CD4-positive, alpha-beta T cell (primary cell): Measurements from ENCODE around the gene AQR. TPM values are rescaled to one million over a fixed set of nuclear protein-coding genes. Genes with fewer than 3 reads are reported as not detected.

Source experiments
- ATAC-seq: fragments of 200-7000 bp; cut with Tn5 transposase; one replicate; pipeline ENCODE4 v1.10.0; 2022; ENCODE audit warnings: mild to moderate bottlenecking; ENCODE audit not compliant: poor library complexity
- CTCF ChIA-PET: fragments of 350-600 bp; sonication (Branson Sonifier 250); formaldehyde crosslinking; loops from one replicate; lab custom pipeline; 2021; ENCODE audit warnings: antibody characterized with exemption, inconsistent platforms; lab: Charles Lee
- POLR2A ChIA-PET: fragments of 350-600 bp; sonication (Branson Sonifier 250); formaldehyde crosslinking; loops from one replicate; lab custom pipeline; 2021; ENCODE audit warnings: antibody characterized with exemption, inconsistent platforms; lab: Charles Lee
- DNase-seq, 14 experiments: peaks; one replicate each; pipeline ENCODE4 v3.0.0-alpha.2; 2013 to 2020; ENCODE audit warnings: mixed read lengths in 2 of 14
- H3K27ac ChIP-seq, 2 donors: one replicate each; pipeline versions ENCODE4 v1.5.1 to v1.7.0; 2013; ENCODE audit warnings: low read length in 2 of 2, low read depth in 1 of 2, mild to moderate bottlenecking in 1 of 2
- H3K27me3 ChIP-seq, 2 experiments: 1 replicate in 1 of 2; 2 replicates in 1 of 2; pipeline versions ENCODE4 v1.6.1 to v1.7.0; 2013; ENCODE audit warnings: low read length in 2 of 2, control low read depth in 1 of 2, mild to moderate bottlenecking in 1 of 2, moderate library complexity in 1 of 2; ENCODE audit not compliant: insufficient read depth in 2 of 2, control insufficient read depth in 1 of 2
- H3K36me3 ChIP-seq: one replicate; pipeline ENCODE4 v1.6.1; 2013; ENCODE audit warnings: low read length, control low read depth; ENCODE audit not compliant: insufficient read depth
- H3K4me1 ChIP-seq: one replicate; pipeline ENCODE4 v1.6.1; 2013; ENCODE audit warnings: low read length, control low read depth; ENCODE audit not compliant: insufficient read depth
- H3K4me3 ChIP-seq: one replicate; pipeline ENCODE4 v1.5.1; 2013; ENCODE audit warnings: mild to moderate bottlenecking, low read length, moderate library complexity
- H3K9me3 ChIP-seq, 2 experiments: 1 replicate in 1 of 2; 2 replicates in 1 of 2; pipeline versions ENCODE4 v1.6.1 to v1.7.0; 2013; ENCODE audit warnings: low read length in 2 of 2, mild to moderate bottlenecking in 2 of 2, control low read depth in 1 of 2, moderate library complexity in 1 of 2; ENCODE audit not compliant: control insufficient read depth in 1 of 2, insufficient read depth in 1 of 2
- H3K27ac Mint-ChIP-seq: one replicate; pipeline ENCODE4 v1.8.0; 2020; ENCODE audit warnings: mixed read lengths
- H3K27me3 Mint-ChIP-seq: one replicate; pipeline ENCODE4 v1.8.0; 2021; ENCODE audit warnings: mixed read lengths
- H3K36me3 Mint-ChIP-seq: one replicate; pipeline ENCODE4 v1.8.0; 2021; ENCODE audit warnings: low read depth, mixed read lengths
- H3K4me1 Mint-ChIP-seq: one replicate; pipeline ENCODE4 v1.8.0; 2021; ENCODE audit warnings: low read depth, mixed read lengths
- H3K4me3 Mint-ChIP-seq: one replicate; pipeline ENCODE4 v1.8.0; 2020; ENCODE audit warnings: mild to moderate bottlenecking, mixed read lengths
- H3K9me3 Mint-ChIP-seq: one replicate; pipeline ENCODE4 v1.8.0; 2020; ENCODE audit warnings: mixed read lengths
- CTCF ChIP-seq: fragments of 200-600 bp; IDR thresholded peaks from one replicate; pipeline ENCODE4 v1.8.0; 2022; ENCODE audit warnings: antibody characterized with exemption, mild to moderate bottlenecking
- intact Hi-C, 2 experiments: fragments of 100-400 bp; cut with DNase I in 1 of 2; cut with micrococcal nuclease in 1 of 2; formaldehyde crosslinking; loops; one replicate each; pipeline versions ENCODE4 v1.15.1 to v1.9.0; 2023 to 2025; cut with DNase I, micrococcal nuclease
- total RNA-seq, 174 experiments: library from RNA in 2 of 174; stranded (reverse) in 2 of 174; gene quantifications; one replicate each; pipeline ENCODE4 v1.2.3 and lab custom pipeline; 2021 to 2026

The AQR gene
- total RNA-seq, 2 experiments from 2014 or later = 40.4 to 40.7 TPM

GRCh38 chr15:34853001-34853758, 116.4 kb downstream of the AQR start:
- no peaks in the 10 kb centered on the region for H3K4me1 ChIP-seq
- no peaks in the 10 kb centered on the region for H3K9me3 ChIP-seq
- Mint-ChIP-seq H3K27ac (peak overlapping the region; percentile 7), H3K9me3 (no peaks in the 10 kb centered on the region), H3K27me3 (no peaks in the 10 kb centered on the region), H3K36me3 (peaks cover 48% of the 10 kb centered on the region), H3K4me1 (no peaks in the 10 kb centered on the region), H3K4me3 (no peak overlapping the region)
- no peaks in the 10 kb centered on the region for H3K27me3 ChIP-seq
- CTCF ChIA-PET = interaction anchor here (0.7 kb wide), 1 partner anchor 611 kb away, joined by 3 read pairs; no protein-coding TSS in a partner anchor
- DNase-seq (no peak), ATAC-seq (no peak)
- H3K4me3 ChIP-seq = no peak overlapping the region
- intact Hi-C loops = no loop called here
- POLR2A ChIA-PET = no interaction called here
- no peak overlapping the region for H3K27ac ChIP-seq
- H3K36me3 ChIP-seq = peaks cover 30% of the 10 kb centered on the region
- no peak for TF ChIP-seq CTCF

- POLR2A ChIA-PET = no interaction called here
- intact Hi-C loops = no loop called here
Measured at GRCh38 chr15:34851751-34852150, 117.8 kb downstream of the AQR start.

GRCh38 chr15:34851007-34851406, 118.5 kb downstream of the AQR start:
- intact Hi-C loops = no loop called here
- Mint-ChIP-seq H3K4me1 (no peaks in the 10 kb centered on the region), H3K36me3 (peaks cover 26% of the 10 kb centered on the region), H3K27me3 (no peaks in the 10 kb centered on the region), H3K4me3 (no peak overlapping the region), H3K27ac (no peak overlapping the region), H3K9me3 (no peaks in the 10 kb centered on the region)
- H3K27me3 ChIP-seq = no peaks in the 10 kb centered on the region
- peaks cover 14% of the 10 kb centered on the region for H3K36me3 ChIP-seq
- no peak for DNase-seq
- TF ChIP-seq CTCF = no peak
- ATAC-seq = no peak
- ChIA-PET POLR2A (no interaction called here), CTCF (no interaction called here)
- H3K9me3 ChIP-seq = no peaks in the 10 kb centered on the region
- no peaks in the 10 kb centered on the region for H3K4me1 ChIP-seq
- no peak overlapping the region for H3K27ac ChIP-seq
- H3K4me3 ChIP-seq = no peak overlapping the region

More at GRCh38 chr15:34851751-34852150, 117.8 kb downstream of the AQR start:
- DNase-seq (no peak), ATAC-seq (no peak)
- H3K4me3 ChIP-seq = no peak overlapping the region
- no peak for TF ChIP-seq CTCF
- Mint-ChIP-seq H3K9me3 (no peaks in the 10 kb centered on the region), H3K27ac (no peak overlapping the region), H3K4me1 (no peaks in the 10 kb centered on the region), H3K4me3 (no peak overlapping the region), H3K36me3 (peaks cover 34% of the 10 kb centered on the region), H3K27me3 (no peaks in the 10 kb centered on the region)
- no peak overlapping the region for H3K27ac ChIP-seq
- H3K4me1 ChIP-seq = no peaks in the 10 kb centered on the region
- no peaks in the 10 kb centered on the region for H3K27me3 ChIP-seq
- no peaks in the 10 kb centered on the region for H3K9me3 ChIP-seq
- H3K36me3 ChIP-seq = peaks cover 21% of the 10 kb centered on the region
- CTCF ChIA-PET = no interaction called here
